DLD1 (cell line): ENCODE results near the gene RBFOX1.

Source experiments
- in situ Hi-C: cut with HindIII; loops from 2 replicates; pipeline ENCODE4 v1.10.0; 2017; ENCODE audit warnings: low sequenced_read_pairs

The RBFOX1 gene

DNA sequence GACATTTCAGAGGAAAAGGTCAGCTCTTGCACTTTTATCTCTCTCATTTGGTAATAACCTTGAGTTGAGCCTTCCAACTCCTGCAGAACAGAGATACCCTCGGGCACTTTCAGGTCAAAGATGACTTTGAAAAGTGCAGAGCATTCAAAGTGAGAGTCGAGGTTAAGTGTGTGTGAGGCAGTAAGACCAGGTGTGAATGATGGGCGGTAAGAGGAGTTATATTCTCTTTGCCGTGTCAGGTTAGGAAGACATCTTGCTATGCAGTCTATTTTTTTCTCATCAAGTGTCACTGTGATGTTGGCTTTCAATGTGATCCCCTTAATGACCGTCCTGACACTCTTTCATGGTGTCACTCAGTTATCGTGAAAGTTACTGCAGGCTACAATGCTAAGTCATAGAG is 248.5 kb downstream of the RBFOX1 start:
- in situ Hi-C loops, result no loop called here

- in situ Hi-C loops, result no loop called here
These were observed 250.8 kb downstream of the RBFOX1 start for GRCh38 chr16:7583396-7583795.

DNA sequence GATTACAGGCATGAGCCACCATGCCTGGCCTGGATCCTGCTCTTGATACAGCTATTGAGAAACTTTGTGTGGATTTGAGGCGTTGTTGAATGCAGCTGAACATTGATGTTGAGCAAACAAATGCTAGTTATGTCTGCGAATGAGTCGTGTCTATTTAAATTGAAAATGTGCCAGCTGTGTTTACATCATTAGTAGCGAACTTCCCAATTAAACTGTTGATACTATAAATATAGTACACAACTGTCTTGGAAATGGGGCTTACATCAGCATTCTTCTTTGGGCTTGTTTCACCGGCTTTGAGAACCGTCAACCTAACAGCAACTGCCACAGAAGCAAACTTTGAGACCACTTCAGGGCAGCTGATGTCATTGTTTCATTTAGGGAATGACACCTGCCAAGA is 251.9 kb downstream of the RBFOX1 start:
- in situ Hi-C loops, result no loop called here

DNA sequence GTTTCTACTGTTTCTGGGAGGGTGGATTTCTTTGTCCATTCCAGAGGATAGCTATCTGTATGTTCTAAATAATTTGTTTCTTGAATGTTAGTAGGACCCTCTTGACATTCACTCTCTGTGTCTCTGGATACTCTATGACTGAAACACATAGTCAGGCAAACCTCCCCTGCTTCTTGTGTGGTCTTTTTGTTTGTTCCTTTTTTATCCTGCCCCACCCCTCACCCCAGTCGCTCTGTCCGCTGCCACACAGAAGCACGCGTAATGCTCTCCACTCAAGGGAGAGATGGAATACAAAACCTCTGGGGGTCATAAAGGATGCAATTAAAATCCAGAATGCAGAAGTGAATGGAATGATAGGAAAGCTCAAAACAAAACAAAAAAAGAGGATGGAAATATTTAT is 253.1 kb downstream of the RBFOX1 start:
- in situ Hi-C loops, result no loop called here

DNA sequence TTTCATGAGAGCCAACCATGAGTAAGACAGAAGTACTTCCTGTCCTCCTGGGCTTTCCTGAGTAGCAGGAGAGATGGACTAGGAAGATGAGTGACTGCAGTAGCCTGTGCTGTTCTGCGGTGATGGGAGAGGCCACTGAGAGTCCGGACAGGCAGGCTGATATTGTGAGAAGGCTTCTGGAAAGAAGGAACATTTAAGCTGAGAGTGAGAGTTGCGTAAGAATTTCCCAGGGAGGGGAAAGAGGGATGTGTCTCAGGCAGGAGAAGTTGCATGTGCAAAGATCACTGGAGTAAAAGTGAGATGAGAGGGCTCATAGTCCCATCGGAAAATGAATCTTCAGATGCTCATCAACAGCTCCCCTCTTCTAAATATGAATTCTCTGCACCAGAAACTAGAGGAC is 258.3 kb downstream of the RBFOX1 start:
- in situ Hi-C loops, result no loop called here

- in situ Hi-C loops, result no loop called here
These were observed 263.7 kb downstream of the RBFOX1 start for GRCh38 chr16:7596308-7596707.

DNA sequence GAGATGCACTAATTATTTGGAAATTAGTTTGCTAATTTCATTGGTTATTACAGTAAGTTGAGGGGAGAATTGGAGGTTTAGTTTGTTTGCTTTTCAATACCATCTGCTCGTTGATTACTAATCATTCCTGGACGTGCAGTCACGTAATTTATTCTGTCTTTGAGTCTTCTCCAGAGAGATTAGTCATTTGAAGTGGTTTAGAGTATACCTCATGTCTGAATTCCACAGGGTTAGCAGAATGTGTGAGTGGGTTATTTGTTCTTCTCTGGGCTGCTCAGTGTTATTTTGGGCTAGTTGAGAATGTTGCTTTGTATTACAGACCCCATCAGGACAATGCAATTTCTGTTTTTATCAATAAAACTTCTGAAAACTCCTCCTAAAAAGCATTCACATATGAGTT is 265.0 kb downstream of the RBFOX1 start:
- in situ Hi-C loops, result no loop called here

DNA sequence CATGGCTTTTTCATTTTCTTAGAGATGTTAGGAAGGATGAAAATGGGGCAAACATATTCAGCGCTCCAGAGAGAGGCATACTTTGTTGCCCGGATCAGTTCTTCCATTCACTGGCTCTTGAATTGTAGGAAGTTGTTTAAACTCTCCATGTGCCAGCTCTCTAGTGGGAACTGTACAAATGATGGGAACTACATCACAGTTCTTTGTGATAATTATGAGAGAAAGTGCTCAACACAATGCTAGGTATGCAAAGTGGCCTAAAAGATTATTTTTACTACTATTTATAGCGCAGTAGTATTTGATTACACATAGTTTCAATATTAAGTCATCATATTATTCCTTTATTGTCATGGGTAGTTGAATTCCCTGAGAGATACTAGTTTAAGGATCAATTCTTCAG is 268.5 kb downstream of the RBFOX1 start:
- in situ Hi-C loops, result no loop called here

DNA sequence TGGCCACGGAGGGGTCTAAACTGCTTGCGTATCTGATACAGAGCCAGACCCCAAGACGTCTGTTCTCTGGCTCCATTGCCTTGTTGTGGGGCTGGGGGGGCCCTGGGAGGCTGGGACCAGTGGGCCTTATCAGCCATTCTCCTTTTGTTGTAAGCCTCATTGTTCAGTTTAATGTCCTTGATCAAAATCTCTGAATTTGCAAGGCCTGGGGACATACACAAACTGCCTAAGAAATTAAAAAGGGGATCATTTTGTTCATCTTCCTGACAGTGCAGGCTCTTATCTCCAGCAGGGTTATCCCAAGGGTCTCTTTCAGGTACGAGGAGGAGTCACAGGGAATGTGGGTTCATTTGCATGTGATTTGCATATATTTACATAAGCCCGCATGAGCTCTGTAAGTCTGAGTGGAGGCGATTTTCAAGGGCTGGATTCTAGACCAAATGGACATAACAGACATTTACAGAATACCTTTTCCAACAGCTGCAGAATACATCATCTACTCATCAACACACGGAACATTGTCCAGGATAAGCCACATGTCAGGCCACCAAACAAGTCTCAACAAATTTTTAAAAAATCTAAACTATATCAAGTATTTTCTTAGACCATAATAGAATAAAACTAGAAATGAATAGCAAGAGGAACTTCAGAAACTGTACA is 269.8 kb downstream of the RBFOX1 start:
- in situ Hi-C loops, result no loop called here

DNA sequence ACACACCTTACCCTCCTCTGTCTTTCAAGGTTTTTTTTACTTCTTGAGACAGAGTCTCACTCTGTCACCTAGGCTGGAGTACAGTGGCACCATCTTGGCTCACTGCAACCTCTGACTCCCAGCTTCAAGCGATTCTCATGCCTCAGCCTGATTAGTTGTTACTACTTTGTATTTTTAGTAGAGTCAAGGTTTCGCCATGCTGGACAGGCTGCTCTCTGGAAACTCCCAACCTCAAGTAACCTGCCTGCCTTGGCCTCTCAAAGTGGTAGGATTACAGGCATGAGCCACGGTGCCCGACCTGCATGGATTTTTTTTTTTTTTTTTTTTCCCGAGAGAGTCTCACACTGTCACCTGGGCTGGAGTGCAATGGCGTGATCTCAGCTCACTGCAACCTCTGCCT is 273.2 kb downstream of the RBFOX1 start:
- in situ Hi-C loops, result no loop called here

DNA sequence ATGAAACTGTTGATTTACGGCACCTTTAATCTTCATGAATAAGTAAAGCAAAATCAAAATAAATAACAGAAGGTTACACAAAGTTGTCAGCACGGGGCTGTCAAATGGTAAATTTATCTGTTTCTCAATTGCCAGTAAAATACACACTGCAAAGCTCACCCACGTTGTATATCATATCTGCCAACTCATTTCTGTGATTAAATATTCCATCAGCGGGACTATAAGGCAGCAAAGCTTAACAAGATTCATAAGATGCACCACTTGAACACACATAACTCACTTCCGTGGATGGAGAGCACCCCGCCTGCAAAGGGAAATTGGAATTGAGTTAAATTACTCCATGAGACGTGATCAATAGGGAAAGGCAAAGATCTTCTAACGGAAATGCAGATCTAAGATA is 280.0 kb downstream of the RBFOX1 start:
- in situ Hi-C loops, result no loop called here

DNA sequence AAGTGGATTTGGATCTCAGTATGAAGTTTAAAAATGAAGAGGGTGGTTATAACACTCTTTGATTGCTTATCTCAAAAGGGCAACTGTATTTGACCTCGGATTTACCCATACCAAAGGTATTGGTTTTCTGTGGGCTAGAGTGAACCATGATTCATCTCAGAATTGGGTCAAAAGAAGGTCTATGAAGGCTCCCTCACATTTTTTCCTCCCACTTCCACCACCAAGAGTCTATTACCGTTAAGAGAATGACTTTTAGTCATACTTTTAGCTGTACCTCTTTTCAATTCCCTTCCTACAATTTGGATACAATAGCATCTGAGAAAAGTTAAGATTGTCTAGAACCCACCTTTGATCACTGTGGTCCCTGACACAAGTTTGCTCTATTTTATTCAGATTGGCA is 280.9 kb downstream of the RBFOX1 start:
- in situ Hi-C loops, result no loop called here

DNA sequence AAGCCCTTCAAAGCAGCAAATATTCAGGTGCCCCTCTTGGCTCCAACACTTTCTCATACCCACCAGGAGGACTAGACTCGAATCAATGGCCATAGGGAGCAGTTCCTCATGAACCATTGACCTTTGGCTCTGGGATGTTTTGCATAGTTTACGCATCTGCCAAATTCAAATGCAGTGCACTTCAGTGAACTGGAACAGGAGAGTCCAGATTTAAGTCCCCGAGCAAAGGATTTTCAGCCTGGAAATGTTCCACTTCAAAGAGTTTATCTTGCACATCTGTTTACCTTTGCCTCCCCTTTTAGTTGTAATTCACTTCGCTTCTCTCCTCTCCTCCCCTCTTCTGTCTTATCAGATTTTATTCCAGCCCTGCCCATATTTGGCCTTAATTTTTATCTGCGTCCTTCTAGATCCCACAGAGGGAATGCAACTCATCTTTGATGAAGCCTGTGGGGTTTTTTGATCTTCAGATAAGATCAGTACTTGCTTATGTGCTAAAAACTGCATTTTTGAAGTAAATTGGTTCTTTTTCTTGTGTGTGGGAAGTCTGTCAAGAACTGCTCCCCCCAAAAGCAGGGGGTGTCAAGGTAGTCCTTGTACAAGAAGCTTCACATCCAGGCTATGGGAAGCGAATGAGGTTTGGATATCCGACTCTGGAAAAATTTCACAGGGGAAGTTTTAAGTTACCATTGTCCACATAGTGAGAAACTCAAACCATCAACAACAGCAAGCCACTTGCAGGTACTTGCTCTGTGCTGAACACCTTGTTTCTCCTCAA is 281.6 kb downstream of the RBFOX1 start:
- in situ Hi-C loops, result no loop called here

DNA sequence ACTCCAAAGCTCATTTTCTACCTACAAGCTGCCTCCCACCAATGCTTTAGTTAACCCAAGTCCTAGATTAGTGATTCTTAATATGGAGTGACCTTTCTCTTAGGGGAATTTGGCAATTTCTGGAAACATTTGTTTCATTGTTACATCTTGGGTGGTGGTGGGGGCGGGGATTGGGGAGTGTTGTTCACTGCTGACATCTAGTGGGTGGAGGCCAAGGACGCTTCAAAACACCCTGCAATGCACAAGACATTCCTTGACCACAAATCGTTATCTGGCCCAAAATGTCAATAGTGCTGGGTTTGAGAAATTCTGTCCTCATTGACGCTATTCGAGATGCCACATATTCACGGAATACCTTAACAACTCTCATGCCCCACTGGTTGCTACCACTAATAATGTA is 282.9 kb downstream of the RBFOX1 start:
- in situ Hi-C loops, result no loop called here

GRCh38 chr16:7624871-7625766 is 292.5 kb downstream of the RBFOX1 start:
- in situ Hi-C loops, result no loop called here

DNA sequence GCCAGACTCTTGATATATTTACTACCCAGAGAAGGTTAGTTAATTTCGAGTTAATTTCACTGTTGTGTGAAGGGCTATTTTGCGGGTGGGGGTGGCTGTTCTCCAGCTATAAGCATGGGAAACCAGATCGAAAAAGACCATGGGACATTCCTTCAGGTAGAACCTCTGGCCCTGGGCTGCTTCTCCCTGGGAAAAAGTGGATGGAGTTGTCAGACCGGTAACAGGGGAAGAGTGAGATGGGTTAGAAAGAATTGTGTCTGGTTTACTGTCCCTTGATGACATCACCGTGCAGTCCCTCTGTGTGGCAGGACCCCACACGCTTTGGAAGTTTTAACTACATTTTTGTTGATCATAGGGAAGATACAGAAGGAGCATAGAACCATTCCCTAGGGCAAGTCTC is 296.3 kb downstream of the RBFOX1 start:
- in situ Hi-C loops, result no loop called here

DNA sequence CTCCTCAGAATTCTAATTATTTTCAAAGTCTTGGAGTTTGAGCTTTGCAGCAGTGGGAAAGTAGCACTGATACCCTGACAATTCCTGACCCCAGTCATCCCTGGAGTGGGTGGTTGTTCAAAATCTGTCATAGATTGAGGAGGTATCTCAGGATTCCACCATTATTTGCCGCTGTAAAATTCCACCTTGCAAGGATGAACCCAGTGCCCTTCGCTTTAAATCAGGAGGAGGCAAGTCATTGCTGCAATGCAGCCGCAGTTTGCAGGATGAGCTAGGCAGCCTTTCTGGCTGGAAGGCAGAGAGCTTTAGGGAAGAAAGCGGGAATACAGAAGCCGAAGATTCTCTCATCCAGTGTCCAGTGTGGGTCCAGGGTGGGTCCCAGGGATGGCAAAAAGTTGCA is 296.9 kb downstream of the RBFOX1 start:
- in situ Hi-C loops, result no loop called here

- in situ Hi-C loops, result no loop called here
These were observed 304.8 kb downstream of the RBFOX1 start for GRCh38 chr16:7637446-7637845.

DNA sequence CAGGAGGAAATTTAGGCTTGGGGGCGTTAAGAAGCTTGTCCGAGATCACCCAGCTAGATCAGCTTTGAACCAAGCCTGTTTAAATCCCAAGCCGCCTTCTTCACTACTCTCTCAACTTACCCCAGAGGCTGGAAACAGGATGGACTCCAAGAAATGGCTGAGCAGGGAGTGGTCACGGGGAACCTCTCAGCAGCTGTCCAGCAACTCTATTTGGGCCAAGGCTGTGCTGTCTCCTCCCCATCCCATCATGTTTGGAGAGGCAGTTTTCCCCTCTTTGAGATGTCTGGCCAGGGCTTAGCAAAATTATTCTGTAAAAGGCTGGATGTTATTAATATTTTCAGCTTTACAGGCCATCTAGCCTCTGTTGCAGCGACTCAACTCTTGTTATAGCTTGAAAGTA is 305.7 kb downstream of the RBFOX1 start:
- in situ Hi-C loops, result no loop called here

- in situ Hi-C loops, result no loop called here
These were observed 307.7 kb downstream of the RBFOX1 start for GRCh38 chr16:7640334-7640733.

DNA sequence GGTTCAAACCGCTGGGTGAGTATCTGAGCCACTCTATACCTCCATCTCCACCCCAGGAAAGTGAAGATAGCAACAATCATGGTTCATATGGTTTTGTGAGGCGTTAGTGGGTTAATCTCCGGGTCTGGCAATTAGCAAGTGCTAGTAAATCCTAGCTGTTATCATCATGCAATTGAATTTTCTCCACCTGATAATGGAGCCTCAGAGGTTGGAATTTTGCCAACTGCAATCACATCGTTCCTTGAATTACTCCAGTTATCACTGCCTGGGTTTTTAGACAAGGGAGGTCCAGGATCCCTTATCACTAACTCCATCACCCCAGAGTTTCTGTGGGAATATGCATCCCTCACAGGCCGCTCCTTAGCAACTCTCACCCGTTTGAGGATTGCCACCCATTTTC is 311.5 kb downstream of the RBFOX1 start:
- in situ Hi-C loops, result no loop called here

DNA sequence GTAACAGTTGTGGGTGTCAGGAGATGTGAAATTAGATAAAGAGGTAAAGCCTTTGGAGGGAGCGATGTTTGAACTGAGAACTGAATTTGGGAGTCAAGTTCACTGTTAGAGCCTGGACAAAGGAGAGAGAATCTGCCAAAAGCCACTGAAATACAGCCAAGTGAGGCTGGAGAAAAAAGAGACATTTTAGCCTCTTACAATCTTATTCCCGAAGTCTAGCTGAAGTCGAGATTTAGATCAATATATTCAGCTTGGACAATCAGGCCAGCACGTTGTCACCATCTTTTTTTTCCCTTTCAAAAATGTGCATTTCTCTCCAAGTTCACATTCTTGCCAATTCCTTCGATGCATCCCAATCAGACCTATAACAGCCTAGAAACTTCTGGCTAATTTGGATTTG is 312.2 kb downstream of the RBFOX1 start:
- in situ Hi-C loops, result no loop called here
